ENCODE data around the gene RUNDC1.

DNA sequence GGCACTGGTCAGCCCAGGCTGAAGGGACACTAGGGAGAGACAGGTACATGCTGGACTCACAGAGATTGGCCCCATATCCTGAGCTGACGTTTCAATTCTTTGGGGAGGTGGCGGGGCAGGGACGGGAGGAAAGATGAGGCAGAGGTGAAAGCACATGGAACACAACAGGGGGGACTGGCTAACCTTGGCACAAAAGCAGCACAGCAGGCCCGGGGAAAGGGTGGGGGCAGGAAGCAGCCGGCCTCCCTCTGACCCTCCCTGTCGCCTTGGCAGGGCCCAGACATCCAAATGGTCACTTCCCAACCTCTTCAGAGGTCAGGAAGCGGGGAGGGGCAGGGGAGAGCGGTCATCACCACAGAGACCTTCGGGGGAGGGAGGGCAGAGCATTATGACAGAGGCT, 35.2 kb downstream of the RUNDC1 start:
- TF ChIP-seq, protein P1, sequence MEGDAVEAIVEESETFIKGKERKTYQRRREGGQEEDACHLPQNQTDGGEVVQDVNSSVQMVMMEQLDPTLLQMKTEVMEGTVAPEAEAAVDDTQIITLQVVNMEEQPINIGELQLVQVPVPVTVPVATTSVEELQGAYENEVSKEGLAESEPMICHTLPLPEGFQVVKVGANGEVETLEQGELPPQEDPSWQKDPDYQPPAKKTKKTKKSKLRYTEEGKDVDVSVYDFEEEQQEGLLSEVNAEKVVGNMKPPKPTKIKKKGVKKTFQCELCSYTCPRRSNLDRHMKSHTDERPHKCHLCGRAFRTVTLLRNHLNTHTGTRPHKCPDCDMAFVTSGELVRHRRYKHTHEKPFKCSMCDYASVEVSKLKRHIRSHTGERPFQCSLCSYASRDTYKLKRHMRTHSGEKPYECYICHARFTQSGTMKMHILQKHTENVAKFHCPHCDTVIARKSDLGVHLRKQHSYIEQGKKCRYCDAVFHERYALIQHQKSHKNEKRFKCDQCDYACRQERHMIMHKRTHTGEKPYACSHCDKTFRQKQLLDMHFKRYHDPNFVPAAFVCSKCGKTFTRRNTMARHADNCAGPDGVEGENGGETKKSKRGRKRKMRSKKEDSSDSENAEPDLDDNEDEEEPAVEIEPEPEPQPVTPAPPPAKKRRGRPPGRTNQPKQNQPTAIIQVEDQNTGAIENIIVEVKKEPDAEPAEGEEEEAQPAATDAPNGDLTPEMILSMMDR (conservative IDR thresholded peaks at IDR 0.05; ENCODE audit: low read depth in 2 of 2): no peak
- TF ChIP-seq JUNB (IDR thresholded peaks at IDR 0.05; ENCODE audit: unreplicated experiment) (no peak), EZH2phosphoT487 (IDR thresholded peaks at IDR 0.05; ENCODE audit: unreplicated experiment) (no peak), EZH2 (IDR thresholded peaks at IDR 0.05; ENCODE audit: low read depth, unreplicated experiment) (no peak)
- TF ChIP-seq, protein P2, sequence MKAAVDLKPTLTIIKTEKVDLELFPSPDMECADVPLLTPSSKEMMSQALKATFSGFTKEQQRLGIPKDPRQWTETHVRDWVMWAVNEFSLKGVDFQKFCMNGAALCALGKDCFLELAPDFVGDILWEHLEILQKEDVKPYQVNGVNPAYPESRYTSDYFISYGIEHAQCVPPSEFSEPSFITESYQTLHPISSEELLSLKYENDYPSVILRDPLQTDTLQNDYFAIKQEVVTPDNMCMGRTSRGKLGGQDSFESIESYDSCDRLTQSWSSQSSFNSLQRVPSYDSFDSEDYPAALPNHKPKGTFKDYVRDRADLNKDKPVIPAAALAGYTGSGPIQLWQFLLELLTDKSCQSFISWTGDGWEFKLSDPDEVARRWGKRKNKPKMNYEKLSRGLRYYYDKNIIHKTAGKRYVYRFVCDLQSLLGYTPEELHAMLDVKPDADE (IDR thresholded peaks at IDR 0.05): no peak
- TF ChIP-seq, protein P3, sequence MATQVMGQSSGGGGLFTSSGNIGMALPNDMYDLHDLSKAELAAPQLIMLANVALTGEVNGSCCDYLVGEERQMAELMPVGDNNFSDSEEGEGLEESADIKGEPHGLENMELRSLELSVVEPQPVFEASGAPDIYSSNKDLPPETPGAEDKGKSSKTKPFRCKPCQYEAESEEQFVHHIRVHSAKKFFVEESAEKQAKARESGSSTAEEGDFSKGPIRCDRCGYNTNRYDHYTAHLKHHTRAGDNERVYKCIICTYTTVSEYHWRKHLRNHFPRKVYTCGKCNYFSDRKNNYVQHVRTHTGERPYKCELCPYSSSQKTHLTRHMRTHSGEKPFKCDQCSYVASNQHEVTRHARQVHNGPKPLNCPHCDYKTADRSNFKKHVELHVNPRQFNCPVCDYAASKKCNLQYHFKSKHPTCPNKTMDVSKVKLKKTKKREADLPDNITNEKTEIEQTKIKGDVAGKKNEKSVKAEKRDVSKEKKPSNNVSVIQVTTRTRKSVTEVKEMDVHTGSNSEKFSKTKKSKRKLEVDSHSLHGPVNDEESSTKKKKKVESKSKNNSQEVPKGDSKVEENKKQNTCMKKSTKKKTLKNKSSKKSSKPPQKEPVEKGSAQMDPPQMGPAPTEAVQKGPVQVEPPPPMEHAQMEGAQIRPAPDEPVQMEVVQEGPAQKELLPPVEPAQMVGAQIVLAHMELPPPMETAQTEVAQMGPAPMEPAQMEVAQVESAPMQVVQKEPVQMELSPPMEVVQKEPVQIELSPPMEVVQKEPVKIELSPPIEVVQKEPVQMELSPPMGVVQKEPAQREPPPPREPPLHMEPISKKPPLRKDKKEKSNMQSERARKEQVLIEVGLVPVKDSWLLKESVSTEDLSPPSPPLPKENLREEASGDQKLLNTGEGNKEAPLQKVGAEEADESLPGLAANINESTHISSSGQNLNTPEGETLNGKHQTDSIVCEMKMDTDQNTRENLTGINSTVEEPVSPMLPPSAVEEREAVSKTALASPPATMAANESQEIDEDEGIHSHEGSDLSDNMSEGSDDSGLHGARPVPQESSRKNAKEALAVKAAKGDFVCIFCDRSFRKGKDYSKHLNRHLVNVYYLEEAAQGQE (IDR thresholded peaks at IDR 0.05; ENCODE audit: unreplicated experiment): no peak

All from GM23338 (cell line).